A549 treated with DMSO at 1 μM for 4 hours (cell line): Measurements from ENCODE around the gene GZMH. TPM values are rescaled to one million over a fixed set of nuclear protein-coding genes. Genes with fewer than 3 reads are reported as not detected.

ENCODE experiments used
- total RNA-seq: library from RNA; stranded (reverse); fragments of 200-300 nt; extraction: Qiagen RNA extraction; gene quantifications from 5 replicates; pipeline ENCODE4 v1.2.3, GENCODE V29; 2022; ENCODE audit warnings: low read depth

GZMH gene
- not detected in 5 replicates for total RNA-seq

GRCh38 chr14:24609655-24610344 is at the start of gene GZMH:
Gene GZMH, minus strand, starts transcription at chr14:24609685. Its CDS starts 72 bp downstream, at chr14:24609613.

GRCh38 chr14:24634158-24634557 is 24.7 kb upstream of the GZMH start, which contains the start of gene GZMB:
Gene GZMB, minus strand, starts transcription at chr14:24634190. Its CDS starts 30 bp downstream, at chr14:24634160.

DNA sequence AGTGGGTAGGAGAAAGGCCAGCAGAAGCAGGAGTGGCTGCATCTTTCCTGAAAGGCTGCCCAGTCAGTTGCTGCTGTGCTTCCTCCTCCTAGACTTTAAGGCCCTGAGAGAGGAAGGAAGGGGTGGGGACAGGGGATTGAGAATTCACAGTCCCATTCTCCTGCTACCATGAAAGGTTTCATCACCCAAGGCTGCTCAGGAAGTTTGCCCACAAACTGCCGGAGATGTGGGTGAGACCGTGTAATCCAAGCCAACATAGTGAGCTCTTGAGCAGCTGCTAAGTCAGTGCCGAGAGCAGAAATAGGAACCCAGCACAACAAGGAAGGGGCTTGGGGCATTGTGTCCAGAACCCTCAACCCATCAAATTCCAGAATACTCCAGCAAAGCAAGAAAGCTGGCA is 33.3 kb downstream of the GZMH start, which contains the start of gene CTSG:
CTSG (minus strand) TSS at position 69 of the 400 bp plus-strand sequence; CDS start at position 42, 27 bp downstream.

Other genes starting within 250 kb of the GZMH start
- gene NFATC4, start 241.5 kb downstream of the GZMH start, total RNA-seq, result 0.10 to 0.38 TPM (median 0.20 TPM) in 4 of 5 replicates, not detected in the other
- 0.19 to 0.40 TPM (median 0.20 TPM) in 5 replicates for gene NYNRIN, start 210.7 kb downstream of the GZMH start, total RNA-seq
- gene CBLN3, start 180.0 kb downstream of the GZMH start, total RNA-seq, result 1.3 to 1.9 TPM (median 1.5 TPM) in 5 replicates
- 26.3 to 30.9 TPM (median 29.6 TPM) in 5 replicates for gene KHNYN, start 179.7 kb downstream of the GZMH start, total RNA-seq
- gene SDR39U1, start 166.9 kb downstream of the GZMH start, total RNA-seq, result 42.5 to 52.7 TPM (median 46.6 TPM) in 5 replicates
- gene CMA1, start 101.4 kb downstream of the GZMH start, total RNA-seq, result not detected in 5 replicates
- not detected in 5 replicates for gene CTSG, start 33.4 kb downstream of the GZMH start, total RNA-seq
- gene GZMB, start 24.5 kb upstream of the GZMH start, total RNA-seq, result not detected in 5 replicates